RKO (cell line): ENCODE results near the gene ZNF709.
A peak's percentile ranks its signal among the peaks of the same experiment; 100 is the strongest.
"Not testable (repeated sequence)": the region's sequence is repeated elsewhere in the genome, so short reads cannot be mapped to it uniquely, and the experiment has no call there.

Source experiments
- DNase-seq: peaks from one replicate; pipeline ENCODE4 v3.0.0-alpha.2; 2016; ENCODE audit warnings: low spot score

The ZNF709 gene

GRCh38 chr19:12453495-12453894, 31.1 kb downstream of the ZNF709 start:
- DNase-seq, result no peak

DNA sequence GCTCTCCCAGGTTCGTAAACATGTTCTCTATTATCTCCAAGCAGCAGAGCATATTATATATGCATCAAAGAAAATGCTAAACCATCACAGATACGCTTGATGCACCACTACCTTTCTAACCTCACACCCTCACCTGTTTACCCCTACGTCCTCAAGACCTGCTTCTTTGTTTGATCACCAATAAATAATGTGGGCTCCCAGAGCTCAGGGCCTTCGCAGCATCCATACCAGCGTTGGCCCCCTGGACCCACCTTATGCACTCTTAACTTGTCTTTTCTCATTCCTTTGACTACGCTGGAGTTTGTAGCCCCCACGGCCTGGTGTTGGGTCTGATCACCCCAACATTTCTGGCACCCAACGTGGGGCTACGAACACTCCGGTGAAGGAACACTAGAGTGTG, 33.8 kb downstream of the ZNF709 start:
- DNase-seq, result no peak

GRCh38 chr19:12448808-12449207, 35.8 kb downstream of the ZNF709 start:
- no peak for DNase-seq

DNA sequence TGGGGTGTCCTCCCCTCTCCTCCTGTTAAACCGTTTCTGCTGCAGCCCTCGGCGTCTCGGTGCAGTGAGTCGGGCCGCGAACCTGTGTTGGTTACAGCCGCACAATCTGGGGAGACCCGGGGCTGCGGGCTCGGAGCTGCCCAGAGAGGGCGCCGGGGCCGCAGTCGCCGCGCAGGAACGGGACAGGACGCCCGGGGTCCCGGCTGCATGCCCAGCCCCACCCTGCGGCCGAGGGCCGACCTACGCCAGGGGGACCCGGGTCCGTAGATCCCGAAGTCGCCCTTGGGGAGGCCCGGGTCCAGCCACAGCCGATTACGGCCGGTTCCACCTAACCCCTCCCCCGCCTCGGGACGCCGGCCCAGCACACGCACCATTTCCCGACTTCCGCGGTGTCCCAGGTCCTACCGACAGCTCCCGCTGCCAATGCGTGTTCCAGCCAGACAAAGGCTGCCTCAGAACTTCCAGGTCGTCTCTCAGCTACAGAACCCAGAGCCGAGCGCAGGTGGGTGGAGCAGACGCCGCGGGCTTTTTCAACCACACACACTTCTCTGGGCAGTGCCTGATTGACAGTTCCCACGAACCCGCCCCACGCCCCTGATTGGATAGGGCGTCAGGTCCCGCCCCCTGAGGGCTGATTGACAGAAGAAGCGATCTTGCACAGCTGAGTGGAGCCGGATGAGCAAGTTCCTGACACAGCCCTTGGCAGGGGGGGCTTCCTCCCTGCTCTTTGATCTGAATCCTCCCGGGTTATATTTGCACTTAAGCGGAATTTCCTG, 43.9 kb downstream of the ZNF709 start, which contains the start of gene ZNF443:
TSS of gene ZNF443 (minus strand) at position 481 of the 776 bp plus-strand sequence. CDS start at position 374, 107 bp downstream.
- DNase-seq, result peak; percentile 99

DNA sequence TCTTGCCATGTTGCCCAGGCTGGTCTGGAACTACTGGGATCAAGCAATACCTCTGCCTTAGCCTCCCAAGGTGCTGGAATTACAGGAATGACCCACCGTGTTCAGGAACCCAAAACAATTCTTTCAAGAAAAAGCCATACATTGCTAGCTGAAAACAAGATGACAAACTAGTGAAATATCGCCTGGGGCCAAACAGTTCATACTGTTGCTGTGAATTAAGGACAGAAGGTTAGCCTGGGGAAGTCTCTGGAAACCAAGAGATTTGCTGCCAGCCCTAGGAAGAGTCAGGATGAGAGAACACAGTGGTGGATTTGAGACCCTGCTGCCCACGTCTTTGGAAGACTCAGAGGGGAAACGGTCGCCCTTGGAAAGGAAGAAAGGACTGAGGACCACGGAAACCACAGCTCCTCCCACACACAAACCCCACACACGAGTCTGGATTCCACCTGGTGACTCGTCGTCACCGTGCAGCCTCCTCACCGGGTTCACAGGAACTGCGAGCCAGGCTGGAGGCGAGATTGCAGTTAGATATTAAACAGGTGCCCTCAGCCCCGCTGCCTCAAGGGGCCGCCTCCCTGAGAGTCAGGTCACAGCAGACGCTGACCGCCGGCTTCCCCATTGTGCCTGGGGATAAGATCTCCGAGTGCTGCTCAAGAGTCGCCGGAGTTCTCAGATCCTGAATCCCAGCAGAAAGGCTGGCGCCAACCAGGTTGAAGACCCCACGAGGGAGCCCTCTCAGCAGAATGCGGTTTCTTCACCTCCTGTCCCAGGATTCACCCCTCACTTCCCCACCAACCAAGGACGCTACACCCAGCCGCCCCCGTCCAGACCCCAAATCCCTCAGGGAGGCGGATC, 44.7 kb downstream of the ZNF709 start:
- DNase-seq, result peak; percentile 22

DNA sequence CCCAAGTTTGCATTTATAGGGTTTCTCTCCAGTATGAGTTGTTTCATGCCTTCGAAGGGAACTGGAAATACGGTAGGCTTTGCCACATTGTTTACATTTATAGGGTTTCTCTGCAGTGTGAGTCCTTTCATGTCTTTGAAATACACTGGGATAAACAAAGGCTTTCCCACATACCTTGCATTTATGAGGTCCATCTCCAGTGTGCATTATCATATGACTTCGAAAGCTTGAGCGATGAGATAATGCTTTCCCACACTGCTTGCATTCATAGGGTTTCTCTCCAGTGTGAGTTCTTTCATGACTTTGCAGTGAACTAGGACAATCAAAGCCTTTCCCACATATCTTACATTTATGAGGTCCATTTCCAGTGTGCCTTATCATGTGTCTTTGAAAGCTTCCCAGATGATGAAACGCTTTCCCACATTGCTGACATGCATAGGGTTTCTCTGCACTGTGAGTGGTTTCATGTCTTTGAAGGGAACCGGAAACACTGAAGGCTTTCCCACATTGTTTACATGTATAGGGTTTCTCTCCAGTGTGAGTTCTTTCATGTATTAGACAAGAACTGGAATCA, 53.8 kb downstream of the ZNF709 start:
- not testable (repeated sequence) for DNase-seq

- no peak for DNase-seq
Observed at GRCh38 chr19:12425888-12426274, 58.7 kb downstream of the ZNF709 start.

- DNase-seq, result no peak
Observed at GRCh38 chr19:12425236-12425887, 59.3 kb downstream of the ZNF709 start.

DNA sequence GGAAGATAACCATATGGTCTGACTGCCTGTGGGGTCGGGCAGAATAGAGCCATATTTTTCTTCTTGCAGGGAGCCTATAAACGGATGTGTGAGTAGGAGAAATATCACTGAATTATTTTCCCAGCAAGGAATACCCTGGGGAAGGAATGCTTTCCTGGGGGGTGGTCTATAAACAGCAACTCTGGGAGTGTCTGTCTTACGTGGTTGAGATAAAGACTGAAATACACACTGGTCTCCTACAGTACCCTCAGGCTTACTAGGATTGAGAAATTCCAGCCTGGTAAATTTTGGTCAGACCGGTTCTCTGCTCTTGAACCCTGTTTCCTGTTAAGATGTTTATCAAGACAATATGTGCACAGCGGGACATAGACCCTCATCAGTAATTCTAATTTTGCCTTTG, 67.3 kb downstream of the ZNF709 start:
- not testable (repeated sequence) for DNase-seq

- no peak for DNase-seq
Observed at GRCh38 chr19:12411893-12412292, 72.7 kb downstream of the ZNF709 start.
